Stomach (tissue), 4 donors: Measurements from ENCODE around the gene NECAB3.

Experiments
- POLR2A ChIP-seq, 4 donors: fragments of 450-650 bp; IDR thresholded peaks; one replicate each; pipeline ENCODE4 v1.6.1; 2016; ENCODE audit warnings: antibody characterized with exemption in 4 of 4, control low read depth in 2 of 4, mild to moderate bottlenecking in 1 of 4, moderate library complexity in 1 of 4
- TF ChIP-seq, protein P1 (sequence below), 7 experiments: fragments of 450-650 bp in 4 of 7; fragments of 200-600 bp in 3 of 7; sonication (generic) in 3 of 7; IDR thresholded peaks; one replicate each; pipeline ENCODE4 v1.5.1; 2016 to 2019; ENCODE audit warnings: antibody characterized with exemption in 7 of 7, control low read depth in 2 of 7, mild to moderate bottlenecking in 1 of 7

GRCh38 chr20:33656010-33656782 lies 18.0 kb downstream of the NECAB3 start:
- TF ChIP-seq, protein P1, sequence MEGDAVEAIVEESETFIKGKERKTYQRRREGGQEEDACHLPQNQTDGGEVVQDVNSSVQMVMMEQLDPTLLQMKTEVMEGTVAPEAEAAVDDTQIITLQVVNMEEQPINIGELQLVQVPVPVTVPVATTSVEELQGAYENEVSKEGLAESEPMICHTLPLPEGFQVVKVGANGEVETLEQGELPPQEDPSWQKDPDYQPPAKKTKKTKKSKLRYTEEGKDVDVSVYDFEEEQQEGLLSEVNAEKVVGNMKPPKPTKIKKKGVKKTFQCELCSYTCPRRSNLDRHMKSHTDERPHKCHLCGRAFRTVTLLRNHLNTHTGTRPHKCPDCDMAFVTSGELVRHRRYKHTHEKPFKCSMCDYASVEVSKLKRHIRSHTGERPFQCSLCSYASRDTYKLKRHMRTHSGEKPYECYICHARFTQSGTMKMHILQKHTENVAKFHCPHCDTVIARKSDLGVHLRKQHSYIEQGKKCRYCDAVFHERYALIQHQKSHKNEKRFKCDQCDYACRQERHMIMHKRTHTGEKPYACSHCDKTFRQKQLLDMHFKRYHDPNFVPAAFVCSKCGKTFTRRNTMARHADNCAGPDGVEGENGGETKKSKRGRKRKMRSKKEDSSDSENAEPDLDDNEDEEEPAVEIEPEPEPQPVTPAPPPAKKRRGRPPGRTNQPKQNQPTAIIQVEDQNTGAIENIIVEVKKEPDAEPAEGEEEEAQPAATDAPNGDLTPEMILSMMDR (IDR thresholded peaks at IDR 0.05): no peak
- no peak for TF ChIP-seq POLR2A (IDR thresholded peaks at IDR 0.05)
